Activated T-helper 2 cell treated with anti-CD3 and anti-CD28 coated beads, Interferon-gamma antibody, Interleukin-2, Interleukin-4, amounts not matched to agents 10 μg/mL and 5 μg/mL and 100 μg/mL, durations not matched to agents 14 hours and 24 hours and 36 hours (primary cell): ENCODE results near the gene SH3PXD2B. TPM values are rescaled to one million over a fixed set of nuclear protein-coding genes. Genes with fewer than 3 reads are reported as not detected.
"Not testable (repeated sequence)": the region's sequence is repeated elsewhere in the genome, so short reads cannot be mapped to it uniquely, and the experiment has no call there.

Source experiments
- DNase-seq: peaks from one replicate; pipeline ENCODE4 v3.0.0; 2021; ENCODE audit warnings: low spot score
- H3K27ac Mint-ChIP-seq: one replicate; pipeline ENCODE4 v1.8.0; 2021; ENCODE audit warnings: mixed read lengths
- H3K27me3 Mint-ChIP-seq: one replicate; pipeline ENCODE4 v1.8.0; 2021; ENCODE audit warnings: low read depth, mixed read lengths
- H3K36me3 Mint-ChIP-seq: one replicate; pipeline ENCODE4 v1.8.0; 2021; ENCODE audit warnings: low read depth, mixed read lengths
- H3K4me1 Mint-ChIP-seq: one replicate; pipeline ENCODE4 v1.8.0; 2021; ENCODE audit warnings: low read depth, mixed read lengths
- H3K4me3 Mint-ChIP-seq: one replicate; pipeline ENCODE4 v1.8.0; 2021; ENCODE audit warnings: low read depth, mild to moderate bottlenecking, moderate library complexity, mixed read lengths
- H3K9me3 Mint-ChIP-seq: one replicate; pipeline ENCODE4 v1.8.0; 2021; ENCODE audit warnings: mixed read lengths
- intact Hi-C: fragments of 100-400 bp; cut with micrococcal nuclease; formaldehyde crosslinking; loops from one replicate; pipeline ENCODE4 v1.15.1; 2023
- total RNA-seq: library from RNA; stranded (reverse); gene quantifications from 2 replicates; pipeline ENCODE4 v1.2.3, GENCODE V29; 2022

Gene SH3PXD2B
- total RNA-seq, 1 donor from 2014 or later = 0.11 TPM

DNA sequence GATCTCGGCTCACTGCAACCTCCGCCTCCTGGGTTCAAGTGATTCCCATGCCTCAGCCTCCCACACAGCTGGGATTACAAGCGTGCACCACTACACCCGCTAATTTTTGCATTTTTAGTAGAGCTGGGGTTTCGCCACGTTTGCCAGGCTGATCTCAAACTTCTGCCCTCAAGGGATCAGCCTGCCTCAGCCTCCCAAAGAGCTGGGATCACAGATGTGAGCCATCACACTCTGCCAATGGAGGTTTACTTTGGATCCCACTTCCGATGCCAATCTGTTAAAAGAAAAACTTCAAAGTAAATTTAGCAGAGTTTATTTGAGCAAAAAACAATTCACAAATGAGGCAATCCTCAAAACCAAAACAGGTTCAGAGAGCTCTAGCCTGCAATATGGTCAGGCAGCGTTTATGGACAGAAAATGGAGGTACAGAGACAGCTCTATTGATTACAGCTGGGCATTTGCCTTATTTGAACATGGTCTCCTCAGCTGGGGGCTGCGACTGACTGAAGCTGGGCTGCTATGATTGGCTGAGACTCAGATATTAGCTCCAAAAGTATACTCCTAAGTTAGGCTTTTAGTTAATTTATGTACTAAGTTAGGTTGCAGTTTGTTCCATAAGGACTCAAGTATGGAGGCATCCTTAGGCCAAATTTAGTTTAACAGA lies 152.1 kb downstream of the SH3PXD2B start:
- Mint-ChIP-seq H3K27me3 (peaks cover 6% of the 10 kb centered on the region), H3K9me3 (no peaks in the 10 kb centered on the region), H3K4me3 (no peak overlapping the region), H3K4me1 (no peaks in the 10 kb centered on the region), H3K36me3 (no peaks in the 10 kb centered on the region), H3K27ac (no peak overlapping the region)
- intact Hi-C loops = no loop called here
- no peak for DNase-seq

DNA sequence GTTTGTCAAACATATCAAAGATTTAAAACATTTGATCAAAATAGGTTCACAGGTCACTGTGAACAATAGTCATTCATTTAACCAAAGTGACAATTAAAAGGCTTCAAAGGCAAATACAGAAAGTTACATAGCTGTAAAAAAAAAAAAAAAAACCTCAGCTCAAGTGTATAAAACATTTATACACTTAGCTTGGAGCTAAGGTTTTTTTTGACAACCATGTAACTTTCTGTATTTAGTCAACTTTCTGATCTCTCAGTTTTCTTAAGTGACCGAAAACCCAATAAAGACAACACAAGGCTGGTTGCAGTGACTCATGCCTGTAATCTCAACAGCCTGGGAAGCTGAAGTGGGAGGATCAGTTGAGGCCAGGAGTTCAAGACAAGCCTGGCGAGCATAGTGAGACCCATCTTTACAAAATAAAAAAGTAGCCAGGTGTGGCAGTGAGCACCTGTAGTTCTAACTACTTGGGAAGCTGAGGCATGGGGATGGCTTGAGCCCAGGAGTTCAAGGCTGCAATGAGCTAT lies 154.3 kb downstream of the SH3PXD2B start:
- no peak overlapping the region for H3K4me3 Mint-ChIP-seq
- no peak for DNase-seq
- no peaks in the 10 kb centered on the region for H3K9me3 Mint-ChIP-seq
- H3K36me3 Mint-ChIP-seq = no peaks in the 10 kb centered on the region
- intact Hi-C loops = no loop called here
- H3K27ac Mint-ChIP-seq = no peak overlapping the region
- no peaks in the 10 kb centered on the region for H3K4me1 Mint-ChIP-seq
- H3K27me3 Mint-ChIP-seq = peaks cover 11% of the 10 kb centered on the region

DNA sequence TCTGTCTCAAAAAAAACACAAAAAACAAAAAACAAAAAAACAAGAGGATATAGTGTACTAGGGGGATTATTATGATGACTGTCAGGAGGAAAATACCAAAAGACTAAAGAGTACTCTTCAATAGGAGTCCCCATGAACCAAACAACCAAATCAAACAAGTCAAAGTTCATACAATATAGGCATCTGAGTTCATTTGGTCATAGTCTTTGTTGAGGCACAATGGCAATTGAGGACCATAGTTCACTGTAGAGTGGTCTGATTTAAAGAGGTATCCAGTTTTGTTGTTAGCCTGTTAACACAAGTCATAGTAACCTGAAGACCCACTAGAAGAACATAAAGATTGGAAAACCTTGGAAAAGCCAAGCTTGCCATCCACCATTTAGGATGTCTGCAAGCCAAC lies 159.5 kb downstream of the SH3PXD2B start:
- intact Hi-C loops = no loop called here
- DNase-seq = no peak
- H3K27ac Mint-ChIP-seq = no peak overlapping the region

DNA sequence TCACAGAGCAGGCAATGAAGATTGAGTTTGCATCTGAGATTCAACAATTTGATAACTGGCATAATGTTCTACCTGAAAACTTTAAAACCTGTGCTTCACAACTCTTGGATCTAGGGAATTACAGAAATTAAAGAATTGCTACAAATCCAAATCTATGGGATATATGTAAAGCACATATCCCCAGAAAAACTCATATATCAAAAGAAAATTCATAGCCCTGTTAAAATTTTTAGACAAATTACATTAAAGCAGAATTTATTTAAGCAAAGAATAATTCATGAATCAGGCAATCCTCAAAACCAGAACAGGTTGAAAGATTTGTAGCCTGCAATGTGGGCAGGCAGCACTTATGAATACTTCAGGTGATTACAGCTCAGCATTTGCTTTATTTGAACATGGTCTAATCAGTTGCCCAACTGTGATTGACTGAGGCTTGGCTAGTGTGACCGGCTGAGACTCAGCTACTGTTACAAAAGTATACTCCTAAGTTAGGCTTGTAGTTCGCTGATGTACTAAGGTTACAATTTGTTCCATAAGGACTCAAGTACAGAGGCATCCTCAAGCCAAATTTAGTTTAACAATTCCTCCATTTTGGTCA lies 160.5 kb downstream of the SH3PXD2B start:
- no peak for DNase-seq
- Mint-ChIP-seq H3K27ac (no peak overlapping the region), H3K27me3 (peaks cover 12% of the 10 kb centered on the region), H3K9me3 (no peaks in the 10 kb centered on the region), H3K4me1 (peaks cover 3% of the 10 kb centered on the region), H3K4me3 (no peak overlapping the region), H3K36me3 (no peaks in the 10 kb centered on the region)
- intact Hi-C loops = loop anchor here (2.0 kb wide), 1 partner anchor 381 kb away; no protein-coding TSS in a partner anchor

More for the DNA sequence above, 159.5 kb downstream of the SH3PXD2B start:
- H3K9me3 Mint-ChIP-seq = no peaks in the 10 kb centered on the region
- H3K27me3 Mint-ChIP-seq = peaks cover 11% of the 10 kb centered on the region
- no peak overlapping the region for H3K4me3 Mint-ChIP-seq
- peaks cover 3% of the 10 kb centered on the region for H3K4me1 Mint-ChIP-seq
- no peaks in the 10 kb centered on the region for H3K36me3 Mint-ChIP-seq

DNA sequence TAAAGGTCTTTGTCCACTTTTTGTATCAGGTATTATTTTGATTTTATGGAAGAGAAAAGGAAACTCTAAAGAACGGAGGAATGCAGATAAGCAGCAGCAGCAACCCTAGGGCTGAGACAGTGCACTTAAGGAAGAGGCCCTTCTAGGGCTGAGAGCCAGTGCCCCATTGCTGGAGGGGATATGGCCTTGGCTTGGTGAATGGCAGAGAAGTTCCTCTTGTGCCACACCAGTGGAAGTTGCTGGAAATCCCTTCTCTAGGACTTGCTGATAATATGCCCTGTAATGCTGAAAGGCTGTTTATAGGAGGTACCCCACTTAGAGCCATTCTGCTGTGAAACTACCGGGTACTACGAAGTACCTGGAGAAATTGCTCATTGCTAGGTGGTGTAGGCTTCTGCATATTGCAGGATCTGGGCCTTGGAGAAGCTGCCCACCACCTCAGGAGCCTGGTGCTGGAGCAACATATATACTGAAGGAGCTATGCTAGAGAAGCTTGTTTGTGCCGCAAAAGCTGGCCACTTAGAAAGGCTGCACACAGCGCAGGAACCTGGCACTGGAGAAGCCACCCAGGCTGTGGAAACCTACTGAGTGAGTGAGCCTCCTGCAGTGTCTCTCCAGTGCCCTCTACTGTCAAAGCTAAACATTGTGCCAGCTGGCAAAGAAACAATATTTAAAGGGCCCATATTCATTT lies 161.1 kb downstream of the SH3PXD2B start:
- Mint-ChIP-seq H3K9me3 (no peaks in the 10 kb centered on the region), H3K4me1 (peaks cover 3% of the 10 kb centered on the region), H3K27me3 (peaks cover 12% of the 10 kb centered on the region), H3K4me3 (no peak overlapping the region), H3K36me3 (no peaks in the 10 kb centered on the region), H3K27ac (no peak overlapping the region)
- intact Hi-C loops = loop anchor here (2.0 kb wide), 1 partner anchor 380 kb away; no protein-coding TSS in a partner anchor
- DNase-seq = peak; percentile 49

DNA sequence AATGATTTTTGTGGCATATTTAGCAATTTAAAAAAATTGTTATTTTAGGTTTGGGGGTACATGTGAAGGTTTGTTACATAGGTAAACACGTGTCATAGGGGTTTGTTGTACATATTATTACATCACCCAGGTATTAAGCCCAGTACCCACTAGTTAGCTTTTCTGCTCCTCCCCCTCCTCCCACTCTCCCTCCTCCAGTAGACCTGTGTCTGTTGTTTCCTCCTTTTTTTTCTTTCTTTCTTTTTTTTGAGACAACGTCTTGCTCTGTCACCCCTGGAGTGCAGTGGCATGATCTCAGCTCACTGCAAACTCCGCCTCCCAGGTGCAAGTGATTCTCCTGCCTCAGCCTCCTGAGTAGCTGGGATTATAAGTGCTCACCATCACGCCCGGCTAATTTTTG lies 162.5 kb downstream of the SH3PXD2B start:
- not testable (repeated sequence) for DNase-seq, H3K27ac Mint-ChIP-seq, H3K4me1 Mint-ChIP-seq, H3K4me3 Mint-ChIP-seq, H3K9me3 Mint-ChIP-seq, H3K36me3 Mint-ChIP-seq
- intact Hi-C loops = loop anchor here (2.0 kb wide), 1 partner anchor 379 kb away; no protein-coding TSS in a partner anchor
- peaks cover 14% of the 10 kb centered on the region for H3K27me3 Mint-ChIP-seq

DNA sequence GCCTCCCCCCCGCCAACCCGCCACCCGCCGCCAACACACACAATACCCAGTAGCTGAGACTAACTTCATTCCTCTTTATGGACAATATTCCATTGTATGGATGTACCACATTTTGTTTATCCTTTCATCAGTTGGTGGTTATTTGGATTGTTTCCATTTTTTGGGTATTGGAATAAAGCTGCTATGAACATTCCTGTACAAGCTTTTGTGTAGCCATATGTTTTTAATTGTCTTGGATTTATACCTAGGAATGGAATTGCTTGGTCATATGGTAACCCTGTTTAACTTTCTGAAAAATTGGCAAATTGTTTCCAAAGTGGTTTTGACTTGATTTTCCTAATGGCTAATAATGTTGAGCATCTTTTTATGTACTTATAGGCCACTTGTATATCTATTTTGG lies 165.9 kb downstream of the SH3PXD2B start:
- no peak overlapping the region for H3K27ac Mint-ChIP-seq

DNA sequence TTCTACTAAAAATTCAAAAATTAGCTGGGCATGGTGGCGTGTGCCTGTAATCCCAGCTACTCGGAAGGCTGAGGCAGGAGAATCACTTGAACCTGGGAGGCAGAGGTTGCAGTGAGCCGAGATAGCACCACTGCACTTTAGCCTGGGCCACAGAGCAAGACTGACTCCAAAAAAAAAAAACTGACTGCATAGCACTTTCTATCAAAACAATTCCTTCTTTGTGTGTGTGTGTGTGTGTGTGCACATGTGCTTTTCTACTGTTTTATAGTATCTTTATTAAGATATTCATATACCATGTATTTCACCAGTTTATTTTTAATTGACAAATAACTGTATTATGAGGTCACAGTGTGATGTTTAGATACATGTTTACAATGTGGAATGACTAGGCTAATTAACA lies 167.2 kb downstream of the SH3PXD2B start:
- H3K9me3 Mint-ChIP-seq, H3K36me3 Mint-ChIP-seq, H3K4me3 Mint-ChIP-seq, H3K27ac Mint-ChIP-seq, intact Hi-C loops, DNase-seq: not testable (repeated sequence)
- Mint-ChIP-seq H3K4me1 (peaks cover 14% of the 10 kb centered on the region), H3K27me3 (peaks cover 23% of the 10 kb centered on the region)

More for the DNA sequence above, 165.9 kb downstream of the SH3PXD2B start:
- no peaks in the 10 kb centered on the region for H3K36me3 Mint-ChIP-seq
- peaks cover 18% of the 10 kb centered on the region for H3K27me3 Mint-ChIP-seq
- H3K4me1 Mint-ChIP-seq = peaks cover 9% of the 10 kb centered on the region
- intact Hi-C loops = no loop called here
- no peaks in the 10 kb centered on the region for H3K9me3 Mint-ChIP-seq
- no peak for DNase-seq
- no peak overlapping the region for H3K4me3 Mint-ChIP-seq

DNA sequence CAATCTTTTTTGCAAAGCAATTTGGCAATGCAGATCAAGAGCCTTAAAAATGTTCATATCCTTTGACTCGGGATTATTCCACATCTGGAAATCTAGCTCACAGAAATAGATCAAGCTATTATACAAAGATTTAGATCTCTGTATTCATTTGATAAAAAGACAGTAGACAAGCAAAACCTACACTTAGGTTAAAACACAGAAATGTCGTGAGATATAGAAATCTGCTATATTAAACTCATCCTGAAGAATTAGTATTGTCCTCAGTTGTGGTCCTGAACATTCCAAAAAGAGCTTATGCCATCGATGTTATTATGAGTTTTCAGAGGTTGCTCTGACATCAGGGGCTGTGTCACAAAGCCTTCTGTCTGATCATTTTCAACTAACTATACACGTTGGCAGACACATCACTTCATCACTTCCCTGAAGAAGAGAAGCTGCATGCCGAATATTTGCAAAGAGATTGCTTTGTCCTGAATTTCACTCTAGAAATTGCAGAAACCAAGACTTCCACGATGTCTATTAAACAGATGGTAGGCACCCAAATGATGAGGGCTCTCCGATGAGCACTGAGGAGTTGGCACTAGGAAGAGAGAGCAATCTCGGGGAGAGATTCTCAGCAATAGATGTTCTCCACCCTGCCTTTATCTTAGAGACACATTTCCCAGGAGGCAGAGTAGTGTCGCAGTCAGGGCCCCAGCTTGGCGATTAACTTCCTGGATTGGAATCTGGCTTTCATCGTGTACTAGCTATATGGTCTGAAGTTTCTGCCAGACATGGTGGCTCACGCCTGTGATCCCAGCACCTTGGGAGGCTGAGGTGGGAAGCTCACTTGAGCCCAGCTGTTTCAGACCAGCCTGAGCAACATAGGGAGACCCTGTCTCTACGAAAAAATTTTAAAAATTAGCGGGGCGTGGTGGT lies 168.8 kb downstream of the SH3PXD2B start:
- peaks cover 27% of the 10 kb centered on the region for H3K27me3 Mint-ChIP-seq
- no peak for DNase-seq
- intact Hi-C loops = loop anchor here (2.0 kb wide), 3 partner anchors 47 to 771 kb away; partner anchors contain the start of gene CREBRF
- H3K36me3 Mint-ChIP-seq = no peaks in the 10 kb centered on the region
- no peak overlapping the region for H3K27ac Mint-ChIP-seq
- H3K4me3 Mint-ChIP-seq = peak overlapping the region; percentile 80
- H3K9me3 Mint-ChIP-seq = no peaks in the 10 kb centered on the region
- H3K4me1 Mint-ChIP-seq = peaks cover 24% of the 10 kb centered on the region

DNA sequence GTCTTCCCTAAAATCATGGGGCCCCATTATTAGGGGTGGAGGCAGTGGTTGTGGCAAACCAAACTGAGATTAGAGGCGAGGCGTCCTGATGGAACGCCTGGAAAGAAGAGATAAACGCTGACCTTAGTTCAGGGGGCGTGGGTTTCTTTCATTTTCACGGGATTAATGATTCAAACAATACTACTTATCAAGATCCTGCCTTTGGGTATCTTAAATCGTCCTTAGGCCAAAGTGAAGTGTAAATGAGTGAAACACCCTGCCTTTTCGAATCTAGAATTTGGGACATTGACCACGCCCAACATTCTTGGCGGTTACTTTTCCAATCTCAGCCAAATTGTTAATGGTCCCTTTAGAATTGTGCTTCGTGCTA lies 169.7 kb downstream of the SH3PXD2B start:
- H3K27ac Mint-ChIP-seq = peak overlapping the region; percentile 74
- peaks cover 24% of the 10 kb centered on the region for H3K4me1 Mint-ChIP-seq
- H3K27me3 Mint-ChIP-seq = peaks cover 25% of the 10 kb centered on the region
- DNase-seq = no peak
- no peaks in the 10 kb centered on the region for H3K9me3 Mint-ChIP-seq
- peaks cover 1% of the 10 kb centered on the region for H3K36me3 Mint-ChIP-seq
- intact Hi-C loops = loop anchor here (1.0 to 5.0 kb wide), 8 partner anchors 9 to 897 kb away; partner anchors contain the start of genes CREBRF, FBXW11, NPM1 and STK10
- H3K4me3 Mint-ChIP-seq = peak overlapping the region; percentile 80

DNA sequence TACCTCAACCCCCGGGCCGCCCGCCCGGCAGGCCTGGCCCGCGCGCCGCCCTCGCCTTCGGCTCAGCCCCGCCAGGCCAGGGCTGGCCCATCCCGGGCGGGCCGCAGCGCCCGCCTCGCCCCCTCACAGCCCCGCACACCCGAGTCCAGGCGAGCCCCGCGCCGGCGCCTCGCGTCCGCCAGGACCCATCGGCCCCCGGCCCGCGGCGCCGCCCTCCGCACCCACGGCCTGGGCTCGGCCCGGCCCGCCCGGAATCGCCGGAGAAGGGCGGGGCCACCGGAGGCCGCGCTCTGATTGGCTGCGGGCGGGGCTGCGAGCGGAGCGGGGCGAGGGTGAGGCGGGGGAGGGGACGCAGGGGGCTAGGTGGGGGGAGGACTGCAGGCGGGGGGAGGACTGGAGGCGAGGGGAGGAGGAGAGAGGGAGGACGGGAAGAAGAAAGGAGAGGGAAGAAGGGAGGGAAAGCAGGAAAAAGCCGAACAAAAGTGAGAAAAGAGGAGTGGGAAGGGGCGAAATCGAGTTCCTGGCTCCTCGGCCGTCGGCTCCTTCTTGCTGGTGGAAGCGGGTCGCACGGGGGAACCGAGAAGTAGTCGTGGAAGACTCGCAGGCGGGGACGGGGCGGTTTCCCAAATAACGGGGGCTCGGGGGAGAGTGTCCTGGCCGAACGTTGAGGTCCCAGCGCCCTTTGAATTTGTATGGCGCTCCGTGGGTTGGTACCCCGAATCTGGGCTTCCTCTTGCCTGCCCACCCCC lies 170.3 kb downstream of the SH3PXD2B start:
- peak overlapping the region; percentile 74 for H3K27ac Mint-ChIP-seq
- H3K36me3 Mint-ChIP-seq = peaks cover 3% of the 10 kb centered on the region
- intact Hi-C loops = loop anchor here (1.0 to 5.0 kb wide), 8 partner anchors 9 to 897 kb away; partner anchors contain the start of genes CREBRF, FBXW11, NPM1 and STK10
- peak; percentile 75 for DNase-seq
- peaks cover 25% of the 10 kb centered on the region for H3K27me3 Mint-ChIP-seq
- no peaks in the 10 kb centered on the region for H3K9me3 Mint-ChIP-seq
- H3K4me3 Mint-ChIP-seq = peak overlapping the region; percentile 80
- H3K4me1 Mint-ChIP-seq = peaks cover 24% of the 10 kb centered on the region
